Measurements from ENCODE around the gene IKZF1. TPM values are rescaled to one million over a fixed set of nuclear protein-coding genes. Genes with fewer than 3 reads are reported as not detected.

IKZF1 gene
- total and polyA plus RNA-seq, 9 of the 15 experiments (the other 6 are each of a cell fraction or from before 2014, with no cell fraction given), result 12.6 to 85.3 (median 44.7) TPM

DNA sequence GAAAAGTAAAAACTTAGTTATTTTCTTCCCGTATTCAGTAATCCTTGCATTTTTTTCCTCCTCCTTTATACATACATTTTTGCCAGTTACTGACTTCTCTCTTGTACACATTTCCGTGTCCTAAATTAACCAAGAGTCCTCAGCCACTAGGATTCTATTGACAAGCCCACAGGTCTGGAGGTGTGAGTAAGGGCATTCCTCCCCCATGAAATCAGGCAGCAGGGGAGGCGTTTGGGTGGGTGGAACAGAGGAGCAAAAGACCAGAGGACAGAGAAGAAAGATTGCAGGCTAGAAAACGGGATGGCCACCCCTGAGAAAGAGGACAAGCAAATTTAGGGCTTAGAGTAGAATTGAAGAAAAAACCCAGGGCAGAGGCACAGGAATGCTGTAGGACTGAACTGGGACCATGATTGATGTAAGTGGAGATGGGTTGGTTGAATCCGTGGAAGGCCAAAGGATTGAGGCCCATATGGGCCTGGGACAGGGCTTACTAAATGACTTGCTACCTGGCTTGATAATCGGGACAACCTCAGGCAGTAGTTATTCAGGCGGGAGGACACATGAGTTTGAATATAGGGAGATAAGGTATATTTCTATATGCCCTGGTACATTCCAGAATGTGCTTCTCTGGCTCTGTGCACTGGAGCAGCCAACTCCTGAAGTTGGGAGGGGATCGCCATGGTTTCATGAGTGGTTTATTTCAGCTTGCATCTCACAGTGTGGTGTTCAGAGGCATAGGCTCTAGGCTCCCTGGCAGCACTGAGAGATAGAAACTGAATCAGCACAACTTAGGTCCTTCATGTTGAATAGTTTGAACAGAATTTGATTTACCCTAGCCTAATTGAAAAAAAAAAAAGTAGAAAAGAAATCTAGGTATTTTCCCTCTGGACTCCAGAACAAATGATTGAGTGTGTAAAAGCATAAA lies 28.0 kb downstream of the IKZF1 start:
- Histone ChIP-seq H3K4me1 (replicated peaks in 1 of 2; ENCODE audit: control insufficient read depth in 2 of 2, insufficient read depth in 2 of 2, low read length in 2 of 2) (peaks cover 42 to 69% of the 10 kb centered on the region in 2 experiments), H3K36me3 (ENCODE audit: control insufficient read depth, insufficient read depth, low read length) (peaks cover 78% of the 10 kb centered on the region), H4K20me1 (replicated peaks; ENCODE audit: control insufficient read depth, insufficient read depth, low read length) (no peaks in the 10 kb centered on the region), H3K4me3 (peak overlapping the region; percentile 18; the same call in 1 of the 2 replicates), H2AFZ (ENCODE audit: low read depth, low read length) (no peak overlapping the region), H3K27me3 (ENCODE audit: control insufficient read depth in 2 of 2, insufficient read depth in 2 of 2, low read length in 2 of 2) (no peaks in the 10 kb centered on the region; a peak in 1 of 5 replicates), H3K9me3 (replicated peaks; ENCODE audit: control insufficient read depth, insufficient read depth, low read depth, low read length) (no peaks in the 10 kb centered on the region), H3K79me2 (ENCODE audit: control insufficient read depth, insufficient read depth, low read length) (peaks cover 63% of the 10 kb centered on the region), H3K9me1 (ENCODE audit: control insufficient read depth, insufficient read depth, low read length) (no peaks in the 10 kb centered on the region), H3K27ac (ENCODE audit: extremely low read depth, low read depth, low read length) (peak overlapping the region; percentile 76), H3K4me2 (ENCODE audit: insufficient read depth, low read length) (peak overlapping the region; percentile 69), H3K9ac (ENCODE audit: insufficient read depth in 1 of 2, low read depth in 2 of 2, low read length in 2 of 2) (peak overlapping the region; percentile 24 to 49; a peak in 3 of 4 replicates)
- WGBS (ENCODE audit: insufficient coverage, low coverage, missing lambda C conversion rate), result 26% methylated on average over 8 of the region's 8 CpGs
- FAIRE-seq (no peak), ATAC-seq (peak; percentile 25), DNase-seq (ENCODE audit: extremely low read depth in 1 of 4, low spot score in 3 of 4) (no peak)
- ChIA-PET POLR2A (interaction anchor here (1.0 kb wide), 1 partner anchor 20 kb away, joined by 3 read pairs; no protein-coding TSS in a partner anchor), CTCF (ENCODE audit: low intra/inter-chr PET ratio) (no interaction called here)
- in situ Hi-C loops (cut with MboI) (no loop called here), intact Hi-C loops (cut with micrococcal nuclease) (no loop called here)
- no TSS peak for BruUV-seq (replicated peaks)
- TF ChIP-seq RFX1 (IDR thresholded peaks at IDR 0.05), result 0 out of 2 replicates have a peak, but pooled peaks have one; percentile 22
- TF ChIP-seq HCFC1 (IDR thresholded peaks at IDR 0.05; ENCODE audit: low read depth, low read length), result no peak
- TF ChIP-seq, protein P1, sequence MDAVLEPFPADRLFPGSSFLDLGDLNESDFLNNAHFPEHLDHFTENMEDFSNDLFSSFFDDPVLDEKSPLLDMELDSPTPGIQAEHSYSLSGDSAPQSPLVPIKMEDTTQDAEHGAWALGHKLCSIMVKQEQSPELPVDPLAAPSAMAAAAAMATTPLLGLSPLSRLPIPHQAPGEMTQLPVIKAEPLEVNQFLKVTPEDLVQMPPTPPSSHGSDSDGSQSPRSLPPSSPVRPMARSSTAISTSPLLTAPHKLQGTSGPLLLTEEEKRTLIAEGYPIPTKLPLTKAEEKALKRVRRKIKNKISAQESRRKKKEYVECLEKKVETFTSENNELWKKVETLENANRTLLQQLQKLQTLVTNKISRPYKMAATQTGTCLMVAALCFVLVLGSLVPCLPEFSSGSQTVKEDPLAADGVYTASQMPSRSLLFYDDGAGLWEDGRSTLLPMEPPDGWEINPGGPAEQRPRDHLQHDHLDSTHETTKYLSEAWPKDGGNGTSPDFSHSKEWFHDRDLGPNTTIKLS (IDR thresholded peaks at IDR 0.05; ENCODE audit: borderline replicate concordance, low read depth), result no peak
- peak; percentile 6; the same call in 1 of the 2 replicates for TF ChIP-seq ARID1B (IDR thresholded peaks at IDR 0.05)
- 0 out of 2 replicates have a peak, but pooled peaks have one; percentile 9 for TF ChIP-seq SMARCA4 (IDR thresholded peaks at IDR 0.05)
- TF ChIP-seq RBM25 (IDR thresholded peaks at IDR 0.05; ENCODE audit: low read depth, low read length, severe bottlenecking), result no peak
- 0 out of 2 replicates have a peak, but pooled peaks have one; percentile 19 for TF ChIP-seq C11orf30 (IDR thresholded peaks at IDR 0.05; ENCODE audit: low read depth)
- TF ChIP-seq CBX1 (IDR thresholded peaks at IDR 0.05; ENCODE audit: low read depth), result no peak
- peak; percentile 7; the same call in 1 of the 2 replicates for TF ChIP-seq ELF4 (CRISPR knock-in tag; IDR thresholded peaks at IDR 0.05)
- TF ChIP-seq EGR1 (conservative IDR thresholded peaks at IDR 0.05), result peak; percentile 85
- TF ChIP-seq ZNF76 (CRISPR knock-in tag; IDR thresholded peaks at IDR 0.05; ENCODE audit: borderline replicate concordance), result 0 out of 2 replicates have a peak, but pooled peaks have one; percentile 44
- TF ChIP-seq, protein P2, sequence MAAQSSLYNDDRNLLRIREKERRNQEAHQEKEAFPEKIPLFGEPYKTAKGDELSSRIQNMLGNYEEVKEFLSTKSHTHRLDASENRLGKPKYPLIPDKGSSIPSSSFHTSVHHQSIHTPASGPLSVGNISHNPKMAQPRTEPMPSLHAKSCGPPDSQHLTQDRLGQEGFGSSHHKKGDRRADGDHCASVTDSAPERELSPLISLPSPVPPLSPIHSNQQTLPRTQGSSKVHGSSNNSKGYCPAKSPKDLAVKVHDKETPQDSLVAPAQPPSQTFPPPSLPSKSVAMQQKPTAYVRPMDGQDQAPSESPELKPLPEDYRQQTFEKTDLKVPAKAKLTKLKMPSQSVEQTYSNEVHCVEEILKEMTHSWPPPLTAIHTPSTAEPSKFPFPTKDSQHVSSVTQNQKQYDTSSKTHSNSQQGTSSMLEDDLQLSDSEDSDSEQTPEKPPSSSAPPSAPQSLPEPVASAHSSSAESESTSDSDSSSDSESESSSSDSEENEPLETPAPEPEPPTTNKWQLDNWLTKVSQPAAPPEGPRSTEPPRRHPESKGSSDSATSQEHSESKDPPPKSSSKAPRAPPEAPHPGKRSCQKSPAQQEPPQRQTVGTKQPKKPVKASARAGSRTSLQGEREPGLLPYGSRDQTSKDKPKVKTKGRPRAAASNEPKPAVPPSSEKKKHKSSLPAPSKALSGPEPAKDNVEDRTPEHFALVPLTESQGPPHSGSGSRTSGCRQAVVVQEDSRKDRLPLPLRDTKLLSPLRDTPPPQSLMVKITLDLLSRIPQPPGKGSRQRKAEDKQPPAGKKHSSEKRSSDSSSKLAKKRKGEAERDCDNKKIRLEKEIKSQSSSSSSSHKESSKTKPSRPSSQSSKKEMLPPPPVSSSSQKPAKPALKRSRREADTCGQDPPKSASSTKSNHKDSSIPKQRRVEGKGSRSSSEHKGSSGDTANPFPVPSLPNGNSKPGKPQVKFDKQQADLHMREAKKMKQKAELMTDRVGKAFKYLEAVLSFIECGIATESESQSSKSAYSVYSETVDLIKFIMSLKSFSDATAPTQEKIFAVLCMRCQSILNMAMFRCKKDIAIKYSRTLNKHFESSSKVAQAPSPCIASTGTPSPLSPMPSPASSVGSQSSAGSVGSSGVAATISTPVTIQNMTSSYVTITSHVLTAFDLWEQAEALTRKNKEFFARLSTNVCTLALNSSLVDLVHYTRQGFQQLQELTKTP (IDR thresholded peaks at IDR 0.05; ENCODE audit: low read depth in 1 of 2, partially characterized antibody in 2 of 2), result peak in 1 of 2 experiments; percentile 61
- TF ChIP-seq, protein P3, sequence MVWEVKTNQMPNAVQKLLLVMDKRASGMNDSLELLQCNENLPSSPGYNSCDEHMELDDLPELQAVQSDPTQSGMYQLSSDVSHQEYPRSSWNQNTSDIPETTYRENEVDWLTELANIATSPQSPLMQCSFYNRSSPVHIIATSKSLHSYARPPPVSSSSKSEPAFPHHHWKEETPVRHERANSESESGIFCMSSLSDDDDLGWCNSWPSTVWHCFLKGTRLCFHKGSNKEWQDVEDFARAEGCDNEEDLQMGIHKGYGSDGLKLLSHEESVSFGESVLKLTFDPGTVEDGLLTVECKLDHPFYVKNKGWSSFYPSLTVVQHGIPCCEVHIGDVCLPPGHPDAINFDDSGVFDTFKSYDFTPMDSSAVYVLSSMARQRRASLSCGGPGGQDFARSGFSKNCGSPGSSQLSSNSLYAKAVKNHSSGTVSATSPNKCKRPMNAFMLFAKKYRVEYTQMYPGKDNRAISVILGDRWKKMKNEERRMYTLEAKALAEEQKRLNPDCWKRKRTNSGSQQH (CRISPR knock-in tag; IDR thresholded peaks at IDR 0.05), result 0 out of 2 replicates have a peak, but pooled peaks have one; percentile 40
